ENCODE measurements around the gene CCDC27.

The CCDC27 gene

GRCh38 chr1:3707298-3707938 is 44.8 kb upstream of the CCDC27 start:
- H3K4me3 ChIP-seq (ENCODE audit: control insufficient read depth, low read depth, low read length): no peak overlapping the region
- TF ChIP-seq CTCF (conservative IDR thresholded peaks at IDR 0.05; ENCODE audit: control insufficient read depth, insufficient read depth, low read depth, low read length): no peak
- DNase-seq (ENCODE audit: low read depth): no peak

- no peak for TF ChIP-seq CTCF (conservative IDR thresholded peaks at IDR 0.05; ENCODE audit: control insufficient read depth, insufficient read depth, low read depth, low read length)
- no peak for DNase-seq (ENCODE audit: low read depth)
- no peak overlapping the region for H3K4me3 ChIP-seq (ENCODE audit: control insufficient read depth, low read depth, low read length)
These were observed 44.3 kb upstream of the CCDC27 start for GRCh38 chr1:3707939-3708328.

GRCh38 chr1:3708791-3709190 is 43.5 kb upstream of the CCDC27 start:
- DNase-seq (ENCODE audit: low read depth): no peak
- TF ChIP-seq CTCF (conservative IDR thresholded peaks at IDR 0.05; ENCODE audit: control insufficient read depth, insufficient read depth, low read depth, low read length): no peak
- H3K4me3 ChIP-seq (ENCODE audit: control insufficient read depth, low read depth, low read length): no peak overlapping the region

- DNase-seq (ENCODE audit: low read depth): no peak
- TF ChIP-seq CTCF (conservative IDR thresholded peaks at IDR 0.05; ENCODE audit: control insufficient read depth, insufficient read depth, low read depth, low read length): no peak
- no peak overlapping the region for H3K4me3 ChIP-seq (ENCODE audit: control insufficient read depth, low read depth, low read length)
These were observed 42.0 kb upstream of the CCDC27 start for GRCh38 chr1:3710251-3710650.

GRCh38 chr1:3711381-3711779 is 40.9 kb upstream of the CCDC27 start:
- no peak for DNase-seq (ENCODE audit: low read depth)
- no peak overlapping the region for H3K4me3 ChIP-seq (ENCODE audit: control insufficient read depth, low read depth, low read length)
- TF ChIP-seq CTCF (conservative IDR thresholded peaks at IDR 0.05; ENCODE audit: control insufficient read depth, insufficient read depth, low read depth, low read length): no peak

GRCh38 chr1:3711780-3712451 is 40.3 kb upstream of the CCDC27 start:
- DNase-seq (ENCODE audit: low read depth): no peak
- no peak overlapping the region for H3K4me3 ChIP-seq (ENCODE audit: control insufficient read depth, low read depth, low read length)
- TF ChIP-seq CTCF (conservative IDR thresholded peaks at IDR 0.05; ENCODE audit: control insufficient read depth, insufficient read depth, low read depth, low read length): no peak
